NCI-H2227 treated with DMSO at 0.1 percent for 48 hours (cell line): Measurements from ENCODE around the gene NR2F1.

ENCODE experiments used
- DNase-seq: peaks from one replicate; lab custom pipeline; 2025; lab: John Stamatoyannopoulos, UW

NR2F1 gene

GRCh38 chr5:93604644-93605515 is 21.9 kb downstream of the NR2F1 start:
- DNase-seq, result no peak

- no peak for DNase-seq
Observed at GRCh38 chr5:93606382-93606752, 23.3 kb downstream of the NR2F1 start.

- no peak for DNase-seq
Observed at GRCh38 chr5:93607367-93608258, 24.6 kb downstream of the NR2F1 start.

GRCh38 chr5:93608855-93609254 is 25.8 kb downstream of the NR2F1 start:
- no peak for DNase-seq

- no peak for DNase-seq
Observed at GRCh38 chr5:93609762-93610161, 26.7 kb downstream of the NR2F1 start.

- DNase-seq, result no peak
Observed at GRCh38 chr5:93610581-93611272, 27.7 kb downstream of the NR2F1 start.

- DNase-seq, result no peak
Observed at GRCh38 chr5:93611273-93611975, 28.4 kb downstream of the NR2F1 start.

GRCh38 chr5:93611976-93612854 is 29.2 kb downstream of the NR2F1 start:
- DNase-seq, result no peak

- no peak for DNase-seq
Observed at GRCh38 chr5:93612855-93613243, 29.8 kb downstream of the NR2F1 start.

- no peak for DNase-seq
Observed at GRCh38 chr5:93616538-93617174, 33.6 kb downstream of the NR2F1 start.

GRCh38 chr5:93620487-93621326 is 37.7 kb downstream of the NR2F1 start:
- DNase-seq, result no peak

- DNase-seq, result no peak
Observed at GRCh38 chr5:93621327-93621798, 38.3 kb downstream of the NR2F1 start.

- no peak for DNase-seq
Observed at GRCh38 chr5:93622240-93622885, 39.3 kb downstream of the NR2F1 start.

- no peak for DNase-seq
Observed at GRCh38 chr5:93623153-93623552, 40.1 kb downstream of the NR2F1 start.

GRCh38 chr5:93626801-93627200 is 43.8 kb downstream of the NR2F1 start:
- no peak for DNase-seq

- no peak for DNase-seq
Observed at GRCh38 chr5:93632327-93632726, 49.3 kb downstream of the NR2F1 start.

- DNase-seq, result no peak
Observed at GRCh38 chr5:93635991-93636390, 53.0 kb downstream of the NR2F1 start.

GRCh38 chr5:93636837-93637236 is 53.8 kb downstream of the NR2F1 start:
- DNase-seq, result no peak

- DNase-seq, result no peak
Observed at GRCh38 chr5:93637697-93638096, 54.7 kb downstream of the NR2F1 start.
